WTC11 (cell line): ENCODE measurements around the gene TMEM87A. TPM values are rescaled to one million over a fixed set of nuclear protein-coding genes. Genes with fewer than 3 reads are reported as not detected.

Experiments
- ATAC-seq: fragments of 200-7000 bp; cut with Tn5 transposase; 2 replicates; pipeline ENCODE4 v1.10.0; 2021; ENCODE audit warnings: mild to moderate bottlenecking, moderate library complexity
- CTCF ChIA-PET: fragments of 300-600 bp; sonication (Branson Sonifier 250); formaldehyde crosslinking; loops from one replicate; lab custom pipeline; 2021; ENCODE audit warnings: antibody characterized with exemption; lab: Charles Lee
- POLR2A ChIA-PET: fragments of 350-600 bp; sonication (Branson Sonifier 250); formaldehyde crosslinking; loops from one replicate; lab custom pipeline; 2021; ENCODE audit warnings: antibody characterized with exemption; lab: Charles Lee
- DNase-seq: peaks from one replicate; pipeline ENCODE4 v3.0.0; 2021; ENCODE audit warnings: low spot score
- H3K27ac Mint-ChIP-seq: 2 replicates; pipeline ENCODE4 v1.8.0; 2021; ENCODE audit warnings: mixed read lengths
- H3K27me3 Mint-ChIP-seq: 2 replicates; pipeline ENCODE4 v1.8.0; 2021; ENCODE audit warnings: low read depth, mild to moderate bottlenecking, moderate library complexity, mixed read lengths
- H3K36me3 Mint-ChIP-seq: 2 replicates; pipeline ENCODE4 v1.8.0; 2021; ENCODE audit warnings: mixed read lengths
- H3K4me1 Mint-ChIP-seq: 2 replicates; pipeline ENCODE4 v1.8.0; 2022; ENCODE audit warnings: mixed read lengths
- H3K4me3 Mint-ChIP-seq: 2 replicates; pipeline ENCODE4 v1.8.0; 2021; ENCODE audit warnings: mild to moderate bottlenecking, moderate library complexity, mixed read lengths
- H3K9me3 Mint-ChIP-seq: 2 replicates; pipeline ENCODE4 v1.8.0; 2021; ENCODE audit warnings: mixed read lengths
- AFF4 ChIP-seq: sonication (generic); formaldehyde crosslinking; IDR thresholded peaks from 2 replicates; pipeline ENCODE4 v1.8.1; 2023; ENCODE audit warnings: mild to moderate bottlenecking, missing genetic modification reagents, borderline replicate concordance
- ATF3 ChIP-seq: sonication (generic); formaldehyde crosslinking; conservative IDR thresholded peaks from 2 replicates; pipeline ENCODE4 v1.8.1; 2022; ENCODE audit warnings: mild to moderate bottlenecking, missing genetic modification reagents
- GTF2I ChIP-seq: fragments of 250-450 bp; sonication (Bioruptor Pico); conservative IDR thresholded peaks from 2 replicates; pipeline ENCODE4 v1.4.0; 2021; ENCODE audit warnings: mild to moderate bottlenecking
- MXD4 ChIP-seq: fragments of 250-450 bp; sonication (Bioruptor Pico); IDR thresholded peaks from 2 replicates; pipeline ENCODE4 v1.8.0; 2021; ENCODE audit warnings: mild to moderate bottlenecking, moderate library complexity, borderline replicate concordance
- NR1H2 ChIP-seq: sonication (generic); formaldehyde crosslinking; IDR thresholded peaks from 2 replicates; pipeline ENCODE4 v1.9.0; 2021; ENCODE audit warnings: mild to moderate bottlenecking, moderate library complexity, missing genetic modification reagents
- PRDM15 ChIP-seq: sonication (generic); formaldehyde crosslinking; IDR thresholded peaks from 2 replicates; pipeline ENCODE4 v1.8.0; 2022; ENCODE audit warnings: missing genetic modification reagents
- PREB ChIP-seq: sonication (generic); formaldehyde crosslinking; IDR thresholded peaks from 2 replicates; pipeline ENCODE4 v1.8.1; 2022; ENCODE audit warnings: mild to moderate bottlenecking, missing genetic modification reagents, moderate library complexity, borderline replicate concordance
- STAT6 ChIP-seq: sonication (generic); formaldehyde crosslinking; conservative IDR thresholded peaks from 2 replicates; pipeline ENCODE4 v1.8.1; 2023; ENCODE audit warnings: mild to moderate bottlenecking, low read depth, missing genetic modification reagents, moderate library complexity
- TP53 ChIP-seq: sonication (generic); formaldehyde crosslinking; IDR thresholded peaks from 2 replicates; pipeline ENCODE4 v1.8.1; 2023; ENCODE audit warnings: mild to moderate bottlenecking, missing genetic modification reagents
- USF2 ChIP-seq: sonication (generic); formaldehyde crosslinking; IDR thresholded peaks from 2 replicates; pipeline ENCODE4 v1.8.1; 2023; ENCODE audit warnings: mild to moderate bottlenecking, missing genetic modification reagents, moderate library complexity
- ZBTB21 ChIP-seq: sonication (generic); formaldehyde crosslinking; IDR thresholded peaks from 2 replicates; pipeline ENCODE4 v1.8.1; 2023; ENCODE audit warnings: mild to moderate bottlenecking, missing genetic modification reagents, borderline replicate concordance
- ZNF138 ChIP-seq: sonication (generic); formaldehyde crosslinking; conservative IDR thresholded peaks from 2 replicates; pipeline ENCODE4 v1.8.1; 2022; ENCODE audit warnings: mild to moderate bottlenecking, moderate library complexity, missing genetic modification reagents
- ZNF532 ChIP-seq: fragments of 250-450 bp; sonication (Bioruptor Pico); IDR thresholded peaks from 2 replicates; pipeline ENCODE4 v1.9.0; 2021; ENCODE audit warnings: mild to moderate bottlenecking, borderline replicate concordance
- total RNA-seq: library from RNA; stranded (reverse); gene quantifications from 3 replicates; pipeline ENCODE4 v1.2.3, GENCODE V29; 2021

Gene TMEM87A
- total RNA-seq, 1 experiment from 2014 or later, result 32.4 TPM

- Mint-ChIP-seq H3K27ac (no peak overlapping the region), H3K27me3 (no peaks in the 10 kb centered on the region), H3K36me3 (peaks cover 13% of the 10 kb centered on the region), H3K9me3 (peaks cover 6% of the 10 kb centered on the region; the same call in 1 of the 2 replicates), H3K4me1 (no peaks in the 10 kb centered on the region), H3K4me3 (no peak overlapping the region)
- POLR2A ChIA-PET, result no interaction called here
- ATAC-seq (no peak), DNase-seq (no peak)
- CTCF ChIA-PET, result interaction anchor here (0.6 kb wide), 1 partner anchor 114 kb away, joined by 3 read pairs; no protein-coding TSS in a partner anchor
- TF ChIP-seq AFF4 (no peak), ZBTB21 (CRISPR knock-in tag) (no peak), ATF3 (CRISPR knock-in tag) (no peak), PREB (CRISPR knock-in tag) (no peak), MXD4 (CRISPR knock-in tag) (no peak), USF2 (CRISPR knock-in tag) (no peak), GTF2I (CRISPR knock-in tag) (no peak), TP53 (no peak), ZNF138 (CRISPR knock-in tag) (no peak), STAT6 (CRISPR knock-in tag) (no peak), NR1H2 (CRISPR knock-in tag) (no peak), ZNF532 (no peak), PRDM15 (CRISPR knock-in tag) (no peak)
Observed at GRCh38 chr15:42198516-42198915, 74.7 kb downstream of the TMEM87A start.
